Adrenal gland (tissue), 5 donors: ENCODE measurements around the gene CACNA1C.

Experiments
- POLR2A ChIP-seq, 2 donors: fragments of 450-650 bp; IDR thresholded peaks; one replicate each; pipeline ENCODE4 v1.6.1; 2017; ENCODE audit warnings: antibody characterized with exemption in 2 of 2, mild to moderate bottlenecking in 2 of 2, moderate library complexity in 1 of 2
- TF ChIP-seq, protein P1 (sequence below), 6 experiments: fragments of 450-650 bp in 4 of 6; fragments of 200-600 bp in 2 of 6; sonication (generic) in 1 of 6; IDR thresholded peaks; 1 replicate in 5 of 6; 2 replicates in 1 of 6; pipeline versions ENCODE4 v1.5.1 to v1.8.0; 2016 to 2021; ENCODE audit warnings: antibody characterized with exemption in 6 of 6, mild to moderate bottlenecking in 2 of 6, moderate library complexity in 1 of 6
- donor health status: DM: no; HTN: no; CAD: no.

DNA sequence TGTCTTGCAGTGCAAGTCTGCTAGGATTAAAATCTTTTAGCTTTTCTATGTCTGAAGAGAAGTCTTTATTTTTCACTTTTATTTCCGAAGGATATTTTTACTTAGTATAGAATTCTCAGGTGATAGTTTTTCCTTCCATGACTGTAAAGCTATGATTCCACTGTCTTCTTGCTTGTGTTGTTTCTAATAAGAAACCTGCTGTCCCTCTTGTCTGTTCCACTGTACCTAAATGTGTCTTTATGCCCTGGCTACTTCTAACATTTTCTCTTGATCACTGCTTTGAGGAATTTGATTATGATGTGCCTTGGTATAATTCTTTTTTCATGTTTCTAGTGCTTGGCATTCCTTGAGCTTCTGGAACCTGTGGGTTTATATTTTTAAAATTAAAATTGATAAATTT is 228.7 kb downstream of the CACNA1C start:
- TF ChIP-seq, protein P1, sequence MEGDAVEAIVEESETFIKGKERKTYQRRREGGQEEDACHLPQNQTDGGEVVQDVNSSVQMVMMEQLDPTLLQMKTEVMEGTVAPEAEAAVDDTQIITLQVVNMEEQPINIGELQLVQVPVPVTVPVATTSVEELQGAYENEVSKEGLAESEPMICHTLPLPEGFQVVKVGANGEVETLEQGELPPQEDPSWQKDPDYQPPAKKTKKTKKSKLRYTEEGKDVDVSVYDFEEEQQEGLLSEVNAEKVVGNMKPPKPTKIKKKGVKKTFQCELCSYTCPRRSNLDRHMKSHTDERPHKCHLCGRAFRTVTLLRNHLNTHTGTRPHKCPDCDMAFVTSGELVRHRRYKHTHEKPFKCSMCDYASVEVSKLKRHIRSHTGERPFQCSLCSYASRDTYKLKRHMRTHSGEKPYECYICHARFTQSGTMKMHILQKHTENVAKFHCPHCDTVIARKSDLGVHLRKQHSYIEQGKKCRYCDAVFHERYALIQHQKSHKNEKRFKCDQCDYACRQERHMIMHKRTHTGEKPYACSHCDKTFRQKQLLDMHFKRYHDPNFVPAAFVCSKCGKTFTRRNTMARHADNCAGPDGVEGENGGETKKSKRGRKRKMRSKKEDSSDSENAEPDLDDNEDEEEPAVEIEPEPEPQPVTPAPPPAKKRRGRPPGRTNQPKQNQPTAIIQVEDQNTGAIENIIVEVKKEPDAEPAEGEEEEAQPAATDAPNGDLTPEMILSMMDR (IDR thresholded peaks at IDR 0.05): no peak
- TF ChIP-seq POLR2A (IDR thresholded peaks at IDR 0.05): no peak
